ENCODE data around the gene NLGN1.

NLGN1 gene

DNA sequence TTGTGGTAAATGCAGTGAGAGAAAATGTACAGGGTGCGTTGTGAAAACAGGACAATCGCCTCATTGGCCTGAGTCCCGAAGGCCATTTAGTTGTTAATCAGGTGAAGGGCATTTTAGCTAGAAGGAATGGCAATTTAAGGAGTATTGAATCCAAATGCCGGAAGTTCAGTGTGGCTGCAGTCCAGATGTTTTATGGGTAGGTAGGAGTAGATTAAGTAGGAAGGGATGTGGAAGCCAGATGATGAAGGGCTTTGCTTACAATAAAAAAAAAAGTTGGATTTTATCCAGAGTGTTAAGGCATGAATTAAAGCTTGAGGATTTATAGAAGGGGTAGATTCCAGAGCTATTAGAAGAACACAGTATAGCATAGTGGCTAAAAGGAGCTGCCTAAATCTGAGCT, 572.7 kb downstream of the NLGN1 start:
- DNase-seq (ENCODE audit: extremely low spot score) = no peak
- TF ChIP-seq LEF1 (IDR thresholded peaks at IDR 0.05; ENCODE audit: borderline replicate concordance) = no peak
- TF ChIP-seq NFRKB (IDR thresholded peaks at IDR 0.05) = no peak
- no peak for TF ChIP-seq HDGF (IDR thresholded peaks at IDR 0.05; ENCODE audit: borderline replicate concordance)
- TF ChIP-seq BHLHE40 (IDR thresholded peaks at IDR 0.05; ENCODE audit: borderline replicate concordance) = no peak
- no peak for TF ChIP-seq ARNT (IDR thresholded peaks at IDR 0.05)
- no peak for TF ChIP-seq ZNF384 (IDR thresholded peaks at IDR 0.05)
- POLR2A ChIA-PET = no interaction called here
- CTCF ChIA-PET = interaction anchor here (0.6 kb wide), 1 partner anchor 29 kb away, joined by 3 read pairs; no protein-coding TSS in a partner anchor

DNA sequence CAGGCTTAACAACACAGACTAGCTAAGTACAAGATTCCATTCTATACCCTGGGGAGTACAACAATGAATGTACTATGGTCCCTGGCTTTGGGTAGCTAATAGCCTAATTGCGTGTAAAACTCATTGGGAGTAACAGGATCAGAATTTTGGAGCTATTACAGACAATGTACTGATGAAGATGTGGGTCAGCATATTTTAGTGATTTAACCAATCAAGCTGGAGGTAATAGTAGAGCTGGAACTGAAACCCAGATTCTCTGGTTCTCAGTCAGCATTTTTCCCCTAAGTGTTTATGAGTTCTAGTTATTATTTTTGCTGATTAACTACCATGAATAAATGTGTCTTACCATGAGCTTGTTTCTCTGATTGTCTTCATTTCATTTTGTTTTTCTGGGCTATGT, 578.7 kb downstream of the NLGN1 start:
- CTCF ChIA-PET = no interaction called here
- TF ChIP-seq SP1 (IDR thresholded peaks at IDR 0.05) (no peak), FOXA1 (IDR thresholded peaks at IDR 0.05) (no peak), HDGF (IDR thresholded peaks at IDR 0.05; ENCODE audit: borderline replicate concordance) (no peak), SUZ12 (IDR thresholded peaks at IDR 0.05) (no peak), LEF1 (IDR thresholded peaks at IDR 0.05; ENCODE audit: borderline replicate concordance) (no peak), NFRKB (IDR thresholded peaks at IDR 0.05) (no peak), ZNF384 (IDR thresholded peaks at IDR 0.05) (no peak), L3MBTL2 (conservative IDR thresholded peaks at IDR 0.05) (no peak), ELF4 (IDR thresholded peaks at IDR 0.05) (no peak), FOXK2 (IDR thresholded peaks at IDR 0.05) (no peak), CTBP1 (IDR thresholded peaks at IDR 0.05; ENCODE audit: borderline replicate concordance) (no peak), ARNT (IDR thresholded peaks at IDR 0.05) (no peak), FOXM1 (IDR thresholded peaks at IDR 0.05; ENCODE audit: borderline replicate concordance) (no peak), BHLHE40 (IDR thresholded peaks at IDR 0.05; ENCODE audit: borderline replicate concordance) (no peak), TARDBP (IDR thresholded peaks at IDR 0.05) (no peak)
- TF ChIP-seq, protein P1, sequence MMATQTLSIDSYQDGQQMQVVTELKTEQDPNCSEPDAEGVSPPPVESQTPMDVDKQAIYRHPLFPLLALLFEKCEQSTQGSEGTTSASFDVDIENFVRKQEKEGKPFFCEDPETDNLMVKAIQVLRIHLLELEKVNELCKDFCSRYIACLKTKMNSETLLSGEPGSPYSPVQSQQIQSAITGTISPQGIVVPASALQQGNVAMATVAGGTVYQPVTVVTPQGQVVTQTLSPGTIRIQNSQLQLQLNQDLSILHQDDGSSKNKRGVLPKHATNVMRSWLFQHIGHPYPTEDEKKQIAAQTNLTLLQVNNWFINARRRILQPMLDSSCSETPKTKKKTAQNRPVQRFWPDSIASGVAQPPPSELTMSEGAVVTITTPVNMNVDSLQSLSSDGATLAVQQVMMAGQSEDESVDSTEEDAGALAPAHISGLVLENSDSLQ (IDR thresholded peaks at IDR 0.05) = no peak
- DNase-seq (ENCODE audit: extremely low spot score) = no peak
- POLR2A ChIA-PET = no interaction called here

DNA sequence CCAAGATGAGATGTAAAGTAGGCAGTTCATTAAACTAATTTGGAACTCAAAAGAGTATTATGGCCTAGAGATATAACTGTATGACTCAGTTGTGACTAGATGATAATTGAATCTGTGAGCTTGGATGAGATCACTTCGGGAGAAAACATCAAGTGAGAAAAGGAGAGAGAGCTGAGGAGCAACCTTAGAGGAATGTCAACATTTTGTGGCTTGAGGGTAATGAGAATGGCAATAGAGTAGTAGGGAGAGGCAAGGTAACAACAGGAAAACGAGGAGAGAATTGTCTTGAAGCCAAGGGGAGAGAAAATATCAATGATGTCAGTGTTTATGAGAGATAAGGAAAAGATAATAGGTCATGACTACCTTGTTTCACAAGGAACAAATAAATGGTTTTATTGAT, 580.2 kb downstream of the NLGN1 start:
- TF ChIP-seq FOXK2 (IDR thresholded peaks at IDR 0.05) (no peak), ZNF384 (IDR thresholded peaks at IDR 0.05) (no peak), BHLHE40 (IDR thresholded peaks at IDR 0.05; ENCODE audit: borderline replicate concordance) (no peak), L3MBTL2 (conservative IDR thresholded peaks at IDR 0.05) (no peak), LEF1 (IDR thresholded peaks at IDR 0.05; ENCODE audit: borderline replicate concordance) (no peak), SUZ12 (IDR thresholded peaks at IDR 0.05) (no peak), ELF4 (IDR thresholded peaks at IDR 0.05) (no peak), NFRKB (IDR thresholded peaks at IDR 0.05) (no peak), CTBP1 (IDR thresholded peaks at IDR 0.05; ENCODE audit: borderline replicate concordance) (no peak), ARNT (IDR thresholded peaks at IDR 0.05) (no peak), FOXA1 (IDR thresholded peaks at IDR 0.05) (no peak)
- TF ChIP-seq, protein P1 (IDR thresholded peaks at IDR 0.05) = no peak
- CTCF ChIA-PET = no interaction called here
- POLR2A ChIA-PET = no interaction called here
- DNase-seq (ENCODE audit: extremely low spot score) = no peak

DNA sequence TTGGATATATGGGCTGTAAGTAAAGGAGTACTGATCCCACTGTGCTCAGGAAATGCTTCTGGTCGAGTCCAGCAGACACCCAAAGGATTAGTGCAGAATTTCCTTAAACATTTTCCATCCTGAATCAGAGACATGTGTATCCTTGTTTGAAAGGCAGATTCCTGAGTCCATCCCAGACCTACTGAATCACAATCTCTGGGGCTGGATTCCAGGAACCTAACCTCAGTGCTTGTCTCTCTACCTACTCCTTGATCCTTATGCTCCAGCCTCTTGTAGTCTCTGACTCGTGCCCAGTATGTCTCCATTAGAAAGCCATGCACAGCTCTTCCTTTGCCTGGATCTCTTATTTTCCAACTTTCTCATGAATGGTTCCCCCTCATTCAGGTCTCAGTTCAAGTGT, 585.8 kb downstream of the NLGN1 start:
- TF ChIP-seq FOXK2 (IDR thresholded peaks at IDR 0.05) = no peak
- TF ChIP-seq SP1 (IDR thresholded peaks at IDR 0.05) = no peak
- no peak for TF ChIP-seq FOXA1 (IDR thresholded peaks at IDR 0.05)
- no peak for TF ChIP-seq BHLHE40 (IDR thresholded peaks at IDR 0.05; ENCODE audit: borderline replicate concordance)
- TF ChIP-seq ELF4 (IDR thresholded peaks at IDR 0.05) = no peak
- TF ChIP-seq NFRKB (IDR thresholded peaks at IDR 0.05) = no peak
- TF ChIP-seq SUZ12 (IDR thresholded peaks at IDR 0.05) = no peak
- no peak for TF ChIP-seq TARDBP (IDR thresholded peaks at IDR 0.05)
- no peak for TF ChIP-seq ARNT (IDR thresholded peaks at IDR 0.05)
- no peak for TF ChIP-seq CTBP1 (IDR thresholded peaks at IDR 0.05; ENCODE audit: borderline replicate concordance)
- TF ChIP-seq, protein P1 (IDR thresholded peaks at IDR 0.05) = no peak
- no peak for TF ChIP-seq FOXM1 (IDR thresholded peaks at IDR 0.05; ENCODE audit: borderline replicate concordance)
- no peak for TF ChIP-seq L3MBTL2 (conservative IDR thresholded peaks at IDR 0.05)
- TF ChIP-seq HDGF (IDR thresholded peaks at IDR 0.05; ENCODE audit: borderline replicate concordance) = no peak
- TF ChIP-seq LEF1 (IDR thresholded peaks at IDR 0.05; ENCODE audit: borderline replicate concordance) = no peak
- TF ChIP-seq ZNF384 (IDR thresholded peaks at IDR 0.05) = no peak
- DNase-seq (ENCODE audit: extremely low spot score) = no peak
- POLR2A ChIA-PET = no interaction called here
- CTCF ChIA-PET = no interaction called here

DNA sequence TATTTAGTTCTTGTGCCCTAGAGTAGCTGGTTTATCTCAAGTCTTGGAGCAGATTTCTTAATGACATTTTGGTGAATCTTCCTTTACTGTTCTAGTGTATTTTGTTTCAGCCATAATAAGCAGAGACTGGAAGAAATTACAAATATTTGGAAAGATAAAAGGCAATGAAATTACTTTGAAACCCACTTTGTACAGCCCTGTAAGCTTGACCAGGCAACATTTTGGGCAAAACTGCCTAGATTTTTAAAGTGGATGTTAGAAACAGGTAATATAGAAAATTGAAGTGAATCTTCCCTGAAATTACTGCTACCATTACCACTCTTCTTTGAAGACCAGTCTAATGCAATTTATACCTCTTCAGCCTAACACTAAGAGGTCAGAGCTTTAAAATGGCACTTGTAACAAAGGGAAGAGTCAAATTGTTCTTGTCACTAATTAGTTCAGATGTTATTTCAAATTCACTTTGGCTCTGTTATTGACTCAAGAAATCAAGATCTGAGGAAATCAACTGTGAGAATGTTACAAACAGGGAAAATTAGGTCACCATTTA, 589.4 kb downstream of the NLGN1 start:
- TF ChIP-seq ARNT (IDR thresholded peaks at IDR 0.05) (no peak), TARDBP (IDR thresholded peaks at IDR 0.05) (no peak), FOXK2 (IDR thresholded peaks at IDR 0.05) (no peak), NFRKB (IDR thresholded peaks at IDR 0.05) (no peak), FOXM1 (IDR thresholded peaks at IDR 0.05; ENCODE audit: borderline replicate concordance) (no peak), ELF4 (IDR thresholded peaks at IDR 0.05) (no peak), FOXA1 (IDR thresholded peaks at IDR 0.05) (no peak), ZNF384 (IDR thresholded peaks at IDR 0.05) (no peak), BHLHE40 (IDR thresholded peaks at IDR 0.05; ENCODE audit: borderline replicate concordance) (no peak), LEF1 (IDR thresholded peaks at IDR 0.05; ENCODE audit: borderline replicate concordance) (no peak), L3MBTL2 (conservative IDR thresholded peaks at IDR 0.05) (no peak), HDGF (IDR thresholded peaks at IDR 0.05; ENCODE audit: borderline replicate concordance) (no peak), SP1 (IDR thresholded peaks at IDR 0.05) (no peak), CTBP1 (IDR thresholded peaks at IDR 0.05; ENCODE audit: borderline replicate concordance) (no peak)
- TF ChIP-seq, protein P1 (IDR thresholded peaks at IDR 0.05) = no peak
- CTCF ChIA-PET = no interaction called here
- POLR2A ChIA-PET = no interaction called here
- DNase-seq (ENCODE audit: extremely low spot score) = no peak
